Heart left ventricle (tissue), 16 donors: ENCODE data around the gene DCT. TPM values are rescaled to one million over a fixed set of nuclear protein-coding genes. Genes with fewer than 3 reads are reported as not detected.

Experiments
- ATAC-seq, 4 donors: fragments of 200-7000 bp; cut with Tn5 transposase; one replicate each; pipeline ENCODE4 v1.9.1; 2020 to 2022; ENCODE audit warnings: moderate library complexity in 4 of 4, mild to moderate bottlenecking in 3 of 4, moderate number of reproducible peaks in 1 of 4
- DNase-seq, 5 donors: peaks; one replicate each; pipeline ENCODE4 v3.0.0-alpha.2; 2020
- H3K27ac ChIP-seq, 12 donors: fragments of 200-600 bp; sonication (generic) in 4 of 12; one replicate each; pipeline versions ENCODE4 v1.5.0 to v1.8.0; 2016 to 2022; ENCODE audit warnings: mild to moderate bottlenecking in 2 of 12
- H3K27me3 ChIP-seq, 9 donors: fragments of 200-600 bp; sonication (generic) in 2 of 9; one replicate each; pipeline versions ENCODE4 v1.5.1 to v1.8.0; 2016 to 2022; ENCODE audit warnings: mild to moderate bottlenecking in 3 of 9
- H3K36me3 ChIP-seq, 9 donors: fragments of 200-600 bp; sonication (generic) in 2 of 9; one replicate each; pipeline versions ENCODE4 v1.5.0 to v1.8.0; 2018 to 2022; ENCODE audit warnings: mild to moderate bottlenecking in 2 of 9
- H3K4me1 ChIP-seq, 12 donors: fragments of 200-600 bp; sonication (generic) in 4 of 12; one replicate each; pipeline versions ENCODE4 v1.5.0 to v1.8.0; 2016 to 2022; ENCODE audit warnings: mild to moderate bottlenecking in 3 of 12
- H3K4me3 ChIP-seq, 12 donors: fragments of 200-600 bp; sonication (generic) in 4 of 12; one replicate each; pipeline versions ENCODE4 v1.5.0 to v1.8.0; 2017 to 2022; ENCODE audit warnings: mild to moderate bottlenecking in 9 of 12, moderate library complexity in 4 of 12
- H3K9me3 ChIP-seq, 12 donors: fragments of 200-600 bp; sonication (generic) in 4 of 12; one replicate each; pipeline versions ENCODE4 v1.5.0 to v1.8.0; 2016 to 2022; ENCODE audit warnings: mild to moderate bottlenecking in 1 of 12
- CTCF ChIP-seq, 12 donors: fragments of 200-600 bp; sonication (generic) in 4 of 12; IDR thresholded peaks; one replicate each; pipeline versions ENCODE4 v1.5.0 to v1.8.0; 2018 to 2022; ENCODE audit warnings: antibody characterized with exemption in 12 of 12, mild to moderate bottlenecking in 5 of 12
- POLR2A ChIP-seq, 2 donors: fragments of 450-650 bp; IDR thresholded peaks; one replicate each; pipeline ENCODE4 v1.6.1; 2017; ENCODE audit warnings: antibody characterized with exemption in 2 of 2, mild to moderate bottlenecking in 2 of 2, moderate library complexity in 2 of 2
- WGBS, 4 donors: extraction: QIAGEN DNeasy Blood & Tissue Kit in 2 of 4; methylation state at CpG; one replicate each; pipeline versions ENCODE4 v1.1.5 to v1.1.7; 2013 to 2018; 5-methylcytosine and 5-hydroxymethylcytosine counted together
- intact Hi-C, 10 donors: fragments of 100-400 bp; cut with DNase I; formaldehyde crosslinking; loops; one replicate each; pipeline versions ENCODE4 v1.11.1 to v1.14.2; 2022
- polyA plus RNA-seq, 2 donors: library from polyadenylated mRNA; stranded (reverse); fragments of 200-250 nt; gene quantifications; one replicate each; pipeline ENCODE4 v1.2.3, GENCODE V29; 2013
- total RNA-seq, 9 donors: library from RNA; depleted of rRNA in 2 of 9; stranded (reverse); fragments of >200 nt in 2 of 9; fragmentation: NEBNext Ultra II Directional in 3 of 9; extraction: Animal tissue kit (Norgen Biotek cat#: 25700) in 3 of 9; gene quantifications; one replicate each; pipeline versions ENCODE4 v1.1.0 to v1.2.4, GENCODE V29; 2016 to 2023
- donor health status: ischemic (EF 13 %, LVEDD 7.1; RV severe dilation, severe dysfunction).
- donor health status: healthy with polysubstance abuse.
- donor health status: DM: no; HTN: yes; CAD: no.
- donor health status: DM: no; HTN: no; CAD: no.
- donor health status: ischemic (EF 25% LVEDD 6.9; RV normal size, moderate dysfunction).
- donor health status: ischemic (EF 25% LVEDD 5.7; RV mildly dilated, moderate dysfunction).
- donor health status: healthy.
- donor health status: DM: yes; HTN: yes; CAD: no.
- donor health status: ischemic (EF 35%, LVEDD 5.7; RV mildly dilated, moderate dysfunction).
- donor health status: nonischemic (EF 11% LVEDD 7.7; RV severe dilation, severe dysfunction).
- donor health status: DM: yes; HTN: yes; CAD: no.
- donor health status: PGD.
- donor health status: ischemic (EF 29% LVEDD 5.4; RV normal size, mild dysfunction).
- donor health status: nonischemic (EF 23%, LVEDD 6.1; RV moderate dilation, normal function).

The DCT gene
- total and polyA plus RNA-seq, 11 donors, result 0.11 to 0.88 (median 0.25) TPM; not detected in 3

- WGBS, 4 donors, result 79 to 87% (median 82%) methylated on average over 4 of the region's 4 CpGs
- DNase-seq (no peak), ATAC-seq (no peak)
- intact Hi-C loops, result no loop called here
- no peaks in the 10 kb centered on the region for H3K27me3 ChIP-seq
- no peaks in the 10 kb centered on the region for H3K9me3 ChIP-seq
- no peak overlapping the region for H3K4me3 ChIP-seq
- TF ChIP-seq CTCF (IDR thresholded peaks at IDR 0.05) (no peak), POLR2A (IDR thresholded peaks at IDR 0.05) (no peak)
- no peaks in the 10 kb centered on the region for H3K36me3 ChIP-seq
- H3K27ac ChIP-seq, result no peak overlapping the region
- H3K4me1 ChIP-seq, result peaks cover 0 to 4% (median 0%) of the 10 kb centered on the region in 12 donors
Measured at GRCh38 chr13:94394723-94395122, 84.8 kb downstream of the DCT start.

GRCh38 chr13:94390881-94391280 is 88.6 kb downstream of the DCT start:
- Histone ChIP-seq H3K9me3 (no peaks in the 10 kb centered on the region), H3K4me3 (no peak overlapping the region), H3K27ac (no peak overlapping the region), H3K36me3 (no peaks in the 10 kb centered on the region), H3K27me3 (no peaks in the 10 kb centered on the region), H3K4me1 (peaks cover 0 to 4% (median 0%) of the 10 kb centered on the region in 12 donors)
- intact Hi-C loops, result no loop called here
- DNase-seq (no peak), ATAC-seq (no peak)
- TF ChIP-seq CTCF (IDR thresholded peaks at IDR 0.05) (no peak), POLR2A (IDR thresholded peaks at IDR 0.05) (no peak)
- WGBS, 4 donors, result 60 to 79% (median 70%) methylated on average over 2 of the region's 2 CpGs

- Histone ChIP-seq H3K36me3 (no peaks in the 10 kb centered on the region), H3K27ac (peak overlapping the region in 1 of 12 donors; percentile 9), H3K4me3 (no peak overlapping the region), H3K9me3 (no peaks in the 10 kb centered on the region), H3K27me3 (no peaks in the 10 kb centered on the region), H3K4me1 (no peaks in the 10 kb centered on the region)
- ATAC-seq (no peak), DNase-seq (no peak)
- WGBS, 4 donors, result 68 to 75% (median 72%) methylated on average over 7 of the region's 7 CpGs
- intact Hi-C loops, result no loop called here
- TF ChIP-seq CTCF (IDR thresholded peaks at IDR 0.05), result no peak
- TF ChIP-seq POLR2A (IDR thresholded peaks at IDR 0.05), result no peak
Measured at GRCh38 chr13:94389604-94390351, 89.7 kb downstream of the DCT start.

GRCh38 chr13:94387047-94387446 is 92.4 kb downstream of the DCT start:
- peaks cover 0 to 9% (median 0%) of the 10 kb centered on the region in 12 donors for H3K4me1 ChIP-seq
- no peaks in the 10 kb centered on the region for H3K27me3 ChIP-seq
- no peak overlapping the region for H3K27ac ChIP-seq
- no peaks in the 10 kb centered on the region for H3K36me3 ChIP-seq
- H3K4me3 ChIP-seq, result no peak overlapping the region
- TF ChIP-seq CTCF (IDR thresholded peaks at IDR 0.05) (no peak), POLR2A (IDR thresholded peaks at IDR 0.05) (no peak)
- ATAC-seq, result no peak
- no peak for DNase-seq
- H3K9me3 ChIP-seq, result no peaks in the 10 kb centered on the region
- intact Hi-C loops, result no loop called here

Other genes starting within 250 kb of the DCT start
- gene TGDS, start 116.5 kb upstream of the DCT start, total RNA-seq, result 1 to 10 TPM; 3.2 to 6.7 (median 5.3) TPM
- 1 to 10 TPM; 3.7 to 4.3 TPM for gene TGDS, start 116.5 kb upstream of the DCT start, polyA plus RNA-seq
- 1 to 10 TPM; 2.1 to 6.4 (median 3.8) TPM for gene GPR180, start 122.2 kb upstream of the DCT start, total RNA-seq
- 1 to 10 TPM in 1 of 2 donors, under 1 TPM in 1; 0.99 to 2.9 TPM for gene GPR180, start 122.2 kb upstream of the DCT start, polyA plus RNA-seq
- not detected for gene SOX21, start 232.9 kb upstream of the DCT start, total RNA-seq
- not detected for gene SOX21, start 232.9 kb upstream of the DCT start, polyA plus RNA-seq